Brain microvascular endothelial cell (primary cell): ENCODE measurements around the gene CHIT1.

Source experiments
- DNase-seq: peaks from one replicate; pipeline ENCODE4 v3.0.0-alpha.2; 2020
- H3K27ac ChIP-seq: fragments of 250-450 bp; sonication (Bioruptor Pico); 2 replicates; pipeline ENCODE4 v1.5.1; 2020; ENCODE audit warnings: mild to moderate bottlenecking, moderate library complexity
- H3K27me3 ChIP-seq: fragments of 250-450 bp; sonication (Bioruptor Pico); replicated peaks from 2 replicates; pipeline ENCODE4 v1.5.1; 2020; ENCODE audit warnings: mild to moderate bottlenecking
- H3K36me3 ChIP-seq: fragments of 250-450 bp; sonication (Bioruptor Pico); replicated peaks from 2 replicates; pipeline ENCODE4 v1.5.1; 2020; ENCODE audit warnings: mild to moderate bottlenecking
- H3K4me3 ChIP-seq: 2 replicates; pipeline ENCODE4 v1.5.1; 2011; ENCODE audit warnings: low read depth, mild to moderate bottlenecking, control low read depth, low read length, moderate library complexity
- CTCF ChIP-seq: IDR thresholded peaks from 2 replicates; pipeline ENCODE4 v1.5.1; 2011; ENCODE audit warnings: low read depth, mild to moderate bottlenecking, moderate library complexity, low read length, control low read depth, inconsistent platforms; ENCODE audit errors: missing control alignments
- in situ Hi-C: cut with HindIII; loops from 2 replicates; pipeline ENCODE4 v1.10.0; 2017; ENCODE audit warnings: low sequenced_read_pairs, low pct_ligation_motif_present

The CHIT1 gene

GRCh38 chr1:203167913-203168200 lies 61.6 kb downstream of the CHIT1 start:
- in situ Hi-C loops, result no loop called here
- no peak overlapping the region for H3K4me3 ChIP-seq
- H3K36me3 ChIP-seq, result no peaks in the 10 kb centered on the region
- peaks cover 1% of the 10 kb centered on the region for H3K27me3 ChIP-seq
- H3K27ac ChIP-seq, result no peak overlapping the region
- no peak for DNase-seq
- TF ChIP-seq CTCF, result no peak

- DNase-seq, result no peak
- in situ Hi-C loops, result no loop called here
- Histone ChIP-seq H3K27ac (no peak overlapping the region), H3K27me3 (peaks cover 1% of the 10 kb centered on the region), H3K36me3 (no peaks in the 10 kb centered on the region), H3K4me3 (no peak overlapping the region)
- TF ChIP-seq CTCF, result no peak
Measured at GRCh38 chr1:203167026-203167912, 62.2 kb downstream of the CHIT1 start.

GRCh38 chr1:203166192-203166940 lies 63.1 kb downstream of the CHIT1 start:
- TF ChIP-seq CTCF, result peak; percentile 32
- in situ Hi-C loops, result no loop called here
- no peak for DNase-seq

More at GRCh38 chr1:203166192-203166940, 63.1 kb downstream of the CHIT1 start:
- Histone ChIP-seq H3K4me3 (no peak overlapping the region), H3K27me3 (peaks cover 1% of the 10 kb centered on the region), H3K36me3 (no peaks in the 10 kb centered on the region), H3K27ac (no peak overlapping the region)
